HCT116 (cell line): Measurements from ENCODE around the gene IMPG1.

Experiments
- CTCF ChIP-seq, 3 experiments: fragments of 200-600 bp in 1 of 3; sonication (generic) in 1 of 3; IDR thresholded peaks in 2 of 3; conservative IDR thresholded peaks in 1 of 3; 2 replicates each; pipeline ENCODE4 v1.5.1; 2012 to 2017; ENCODE audit warnings: low read depth in 2 of 3, low read length in 2 of 3, antibody characterized with exemption in 1 of 3, borderline replicate concordance in 1 of 3, control low read depth in 1 of 3, mild to moderate bottlenecking in 1 of 3, mixed read lengths in 1 of 3, mixed run types in 1 of 3, moderate library complexity in 1 of 3; ENCODE audit not compliant: insufficient read depth in 1 of 3
- EZH2phosphoT487 ChIP-seq: fragments of 200-600 bp; IDR thresholded peaks from 2 replicates; pipeline ENCODE4 v1.6.1; 2018; ENCODE audit warnings: antibody characterized with exemption, borderline replicate concordance
- RAD21 ChIP-seq: IDR thresholded peaks from 2 replicates; pipeline ENCODE4 v1.6.1; 2012; ENCODE audit warnings: low read depth, mild to moderate bottlenecking
- SRF ChIP-seq: IDR thresholded peaks from 2 replicates; pipeline ENCODE4 v1.6.1; 2012; ENCODE audit warnings: low read depth

- TF ChIP-seq CTCF (IDR thresholded peaks at IDR 0.05 in 2 of 3, conservative IDR thresholded peaks at IDR 0.05 in 1 of 3; ENCODE audit: borderline replicate concordance in 1 of 3, insufficient read depth in 1 of 3, low read depth in 2 of 3, low read length in 2 of 3) (no peak), RAD21 (no peak), EZH2phosphoT487 (no peak), SRF (no peak)
Measured at GRCh38 chr6:75892384-75892783, 180.1 kb downstream of the IMPG1 start.
